ENCODE measurements around the gene RIPPLY2.
"Not testable (repeated sequence)": the region's sequence is repeated elsewhere in the genome, so short reads cannot be mapped to it uniquely, and the experiment has no call there.

The RIPPLY2 gene

GRCh38 chr6:83860782-83861495 is 7.8 kb downstream of the RIPPLY2 start:
- no peak for DNase-seq

- DNase-seq, result no peak
Observed at GRCh38 chr6:83862776-83863471, 9.8 kb downstream of the RIPPLY2 start.

- no peak for DNase-seq
Observed at GRCh38 chr6:83867043-83867442, 13.9 kb downstream of the RIPPLY2 start.

- DNase-seq, result no peak
Observed at GRCh38 chr6:83867527-83868161, 14.5 kb downstream of the RIPPLY2 start.

GRCh38 chr6:83868639-83869038 is 15.5 kb downstream of the RIPPLY2 start:
- DNase-seq, result no peak

GRCh38 chr6:83870649-83871048 is 17.5 kb downstream of the RIPPLY2 start:
- no peak for DNase-seq

GRCh38 chr6:83872386-83873118 is 19.4 kb downstream of the RIPPLY2 start:
- DNase-seq, result no peak

- no peak for DNase-seq
Observed at GRCh38 chr6:83873869-83874268, 20.7 kb downstream of the RIPPLY2 start.

GRCh38 chr6:83875843-83876242 is 22.7 kb downstream of the RIPPLY2 start:
- DNase-seq, result no peak

- DNase-seq, result no peak
Observed at GRCh38 chr6:83878902-83879644, 25.9 kb downstream of the RIPPLY2 start.

- DNase-seq, result no peak
Observed at GRCh38 chr6:83879746-83880145, 26.6 kb downstream of the RIPPLY2 start.

- no peak for DNase-seq
Observed at GRCh38 chr6:83883240-83883639, 30.1 kb downstream of the RIPPLY2 start.

- no peak for DNase-seq
Observed at GRCh38 chr6:83884523-83884922, 31.4 kb downstream of the RIPPLY2 start.

- DNase-seq, result no peak
Observed at GRCh38 chr6:83885984-83886383, 32.8 kb downstream of the RIPPLY2 start.

GRCh38 chr6:83889621-83890020 is 36.5 kb downstream of the RIPPLY2 start:
- DNase-seq, result no peak

- DNase-seq, result no peak
Observed at GRCh38 chr6:83890520-83890919, 37.4 kb downstream of the RIPPLY2 start.

- DNase-seq, result no peak
Observed at GRCh38 chr6:83891586-83891985, 38.4 kb downstream of the RIPPLY2 start.

- DNase-seq, result no peak
Observed at GRCh38 chr6:83893024-83893423, 39.9 kb downstream of the RIPPLY2 start.

- not testable (repeated sequence) for DNase-seq
Observed at GRCh38 chr6:83897094-83897493, 43.9 kb downstream of the RIPPLY2 start.

GRCh38 chr6:83901624-83902023 is 48.5 kb downstream of the RIPPLY2 start:
- DNase-seq, result no peak

- DNase-seq, result no peak
Observed at GRCh38 chr6:83904395-83904794, 51.2 kb downstream of the RIPPLY2 start.

- no peak for DNase-seq
Observed at GRCh38 chr6:83905648-83906047, 52.5 kb downstream of the RIPPLY2 start.
